HG02798 (cell line): ENCODE measurements around the gene DNAJC24.
"Not testable (repeated sequence)": the region's sequence is repeated elsewhere in the genome, so short reads cannot be mapped to it uniquely, and the experiment has no call there.

Experiments
- ATAC-seq: cut with Tn5 transposase; IDR thresholded peaks from one replicate; pipeline ENCODE4 v1.9.1; 2021; ENCODE audit warnings: mild to moderate bottlenecking; ENCODE audit not compliant: unreplicated experiment, poor library complexity

The DNAJC24 gene

DNA sequence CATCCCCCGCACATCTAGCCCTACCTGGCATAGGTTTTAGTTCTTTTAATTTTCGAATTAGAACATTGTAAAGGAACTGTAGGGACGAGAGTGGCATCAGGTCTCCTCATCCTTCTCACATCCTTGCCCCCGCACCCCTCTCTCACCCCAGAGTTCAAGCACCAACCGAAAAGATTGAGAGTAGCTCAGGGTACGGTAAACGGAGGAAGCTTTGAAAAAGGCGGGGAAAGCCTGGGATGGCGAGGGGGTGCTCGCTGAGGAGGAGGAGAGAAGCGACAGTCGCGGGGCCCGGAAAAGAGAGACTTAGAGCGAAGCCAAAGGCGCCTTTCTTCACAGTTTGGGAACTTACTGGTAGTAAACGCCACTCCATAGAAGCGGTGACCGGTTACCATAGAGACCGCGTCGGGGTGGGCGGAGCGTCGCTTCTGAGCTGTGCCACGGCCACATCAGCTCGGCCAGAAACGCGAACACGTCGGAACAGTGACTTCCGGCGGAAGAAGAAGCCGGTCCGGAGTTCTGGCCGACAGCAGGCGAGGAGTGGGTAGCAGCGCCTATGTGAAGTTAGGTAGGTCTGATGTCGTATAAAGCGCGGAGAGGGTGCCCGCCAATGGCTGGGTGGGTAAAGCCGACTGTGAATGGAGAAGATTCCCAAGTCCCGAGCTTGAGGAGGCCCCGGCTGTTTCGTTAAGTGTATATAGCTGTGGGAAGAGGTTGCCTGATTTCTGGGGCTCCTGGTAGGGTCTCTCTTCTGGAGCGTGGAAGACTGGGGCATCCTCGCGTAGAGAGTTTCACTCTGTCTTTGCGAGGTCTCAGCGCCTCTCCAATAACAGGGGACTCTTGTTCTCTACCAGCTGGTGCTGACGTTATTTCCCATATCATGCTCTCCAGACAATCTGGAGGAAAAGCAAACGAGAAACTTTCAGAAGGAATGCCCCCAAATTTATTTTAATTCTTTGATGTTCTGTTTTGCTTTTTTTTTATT lies at the start of gene DNAJC24, which contains the start of gene DCDC1:
Gene DNAJC24 (plus strand): TSS at position 513 of the 982 bp plus-strand sequence. CDS start 889 bp downstream, outside the sequence.
Gene DCDC1 (minus strand): TSS at position 392 of the 982 bp plus-strand sequence. CDS start 41,459 bp downstream, outside the sequence.
- peak; percentile 99 for ATAC-seq

DNA sequence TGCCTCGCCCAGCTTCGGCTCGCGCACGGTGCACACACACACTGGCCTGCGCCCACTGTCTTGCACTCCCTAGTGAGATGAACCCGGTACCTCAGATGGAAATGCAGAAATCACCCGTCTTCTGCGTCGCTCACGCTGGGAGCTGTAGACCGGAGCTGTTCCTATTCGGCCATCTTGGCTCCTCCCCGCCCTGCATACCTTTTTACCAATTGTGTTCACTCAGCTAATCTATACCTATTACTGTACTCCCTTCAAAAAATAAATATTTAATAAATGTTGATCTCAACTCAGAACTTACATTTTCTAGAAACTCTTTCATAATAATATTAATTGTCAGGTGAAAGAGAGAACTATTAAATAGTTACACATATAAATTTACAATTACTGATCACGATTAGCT lies 48.2 kb upstream of the DNAJC24 start:
- ATAC-seq: not testable (repeated sequence)

DNA sequence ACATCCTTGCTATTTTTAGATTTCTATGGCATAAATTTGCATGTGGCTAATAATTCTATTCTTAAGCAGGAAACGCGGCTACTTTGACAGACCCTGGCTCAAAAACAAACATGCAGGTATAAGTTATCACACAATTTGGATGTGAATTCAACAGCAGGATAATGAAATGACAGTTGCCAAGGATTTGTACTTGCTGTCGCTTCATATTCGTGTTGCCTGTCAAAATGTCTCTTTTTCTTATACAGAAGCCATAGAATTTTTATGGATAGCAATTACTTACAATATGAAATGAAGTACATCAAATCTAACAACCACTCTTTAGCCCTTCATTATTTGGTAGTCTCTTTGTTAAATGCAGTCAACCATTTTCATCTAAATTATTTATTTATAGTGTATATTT lies 46.5 kb upstream of the DNAJC24 start:
- no peak for ATAC-seq

DNA sequence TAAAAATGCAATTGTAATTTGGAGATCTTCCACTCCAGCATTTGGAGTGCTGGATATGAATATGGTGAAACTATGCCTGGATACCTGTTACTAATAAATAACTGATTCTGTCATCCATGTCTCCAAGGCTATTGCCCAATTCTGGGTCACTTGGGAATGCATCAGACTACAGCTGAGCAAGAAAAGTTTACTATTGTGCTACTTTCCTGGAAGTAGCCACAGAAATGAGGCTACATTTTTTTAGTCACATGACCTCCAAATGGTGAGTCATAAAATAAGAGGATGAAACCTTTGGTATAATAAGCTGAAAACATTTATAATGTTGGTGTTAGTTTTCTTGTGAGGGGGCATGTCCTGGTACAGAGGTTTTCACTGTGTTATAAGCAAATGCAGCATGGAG lies 44.5 kb upstream of the DNAJC24 start:
- ATAC-seq: no peak

GRCh38 chr11:31326470-31327148 lies 43.1 kb upstream of the DNAJC24 start:
- peak; percentile 76 for ATAC-seq

GRCh38 chr11:31327417-31327816 lies 42.2 kb upstream of the DNAJC24 start:
- ATAC-seq: no peak

DNA sequence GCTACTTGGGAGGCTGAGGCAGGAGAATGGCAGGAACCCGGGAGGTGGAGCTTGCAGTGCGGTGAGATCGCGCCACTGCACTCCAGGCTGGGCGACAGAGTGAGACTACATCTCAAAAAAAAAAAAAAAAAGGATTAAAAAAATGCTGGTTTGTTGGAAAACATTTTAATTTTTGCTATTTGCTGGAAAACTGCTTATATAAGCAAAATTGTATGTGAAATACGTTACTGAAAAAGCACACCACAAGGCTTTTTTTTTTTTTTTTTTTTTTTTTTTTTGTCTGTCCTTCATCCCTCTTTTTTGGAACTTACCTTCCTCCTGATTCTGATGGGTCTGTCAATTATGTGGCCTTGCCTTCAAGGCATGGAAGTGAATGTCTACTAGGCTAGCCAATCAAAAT lies 41.0 kb upstream of the DNAJC24 start:
- ATAC-seq: no peak

DNA sequence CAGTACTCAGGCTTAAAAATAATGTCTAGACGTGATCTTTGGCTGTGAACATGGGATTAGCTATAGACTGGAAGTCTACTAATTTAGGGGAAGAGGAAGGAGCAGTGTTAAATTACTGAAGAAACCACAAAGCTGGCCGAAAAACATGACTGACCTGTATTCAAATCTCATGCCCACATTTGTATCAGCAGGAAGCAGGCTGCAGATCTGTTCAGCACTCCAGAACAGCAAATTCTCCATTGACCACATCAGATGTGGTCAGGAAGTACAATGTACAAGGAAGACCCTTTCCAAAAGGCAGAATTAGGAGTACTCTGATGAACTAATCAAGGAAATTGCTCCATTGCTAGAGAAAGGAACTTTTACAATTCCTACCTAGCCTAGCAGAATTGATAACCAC lies 31.9 kb upstream of the DNAJC24 start:
- no peak for ATAC-seq

DNA sequence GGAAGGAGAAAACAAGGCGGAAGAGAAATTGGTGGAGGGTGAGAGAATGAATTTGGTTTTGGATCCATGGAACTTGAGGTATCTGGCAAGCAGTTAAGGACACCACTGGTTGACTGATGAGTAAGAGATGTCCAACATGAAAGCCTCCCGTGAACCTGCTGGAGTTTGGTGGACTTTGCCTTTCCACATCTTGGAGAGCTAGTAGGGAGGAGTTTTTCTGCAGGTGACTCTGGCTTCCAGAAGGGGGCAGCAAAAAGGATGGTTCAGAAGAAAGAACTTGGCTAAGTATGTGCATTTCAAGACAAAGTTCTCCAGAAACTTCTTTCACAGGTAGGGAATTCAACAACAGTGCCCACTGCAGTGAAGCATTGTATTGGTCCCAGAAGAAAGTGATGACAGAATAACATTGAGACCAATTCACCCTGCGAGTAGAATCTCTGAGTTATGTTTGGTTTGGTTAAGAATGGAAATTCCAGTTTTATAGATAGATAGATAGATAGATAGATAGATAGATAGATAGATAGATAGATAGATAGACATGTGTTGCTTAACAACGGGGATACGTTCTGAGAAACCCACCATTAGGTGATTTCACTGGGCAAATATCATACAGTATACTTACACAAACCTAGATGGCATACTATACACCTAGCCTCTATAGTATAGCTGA lies 28.6 kb upstream of the DNAJC24 start:
- ATAC-seq: peak; percentile 56

DNA sequence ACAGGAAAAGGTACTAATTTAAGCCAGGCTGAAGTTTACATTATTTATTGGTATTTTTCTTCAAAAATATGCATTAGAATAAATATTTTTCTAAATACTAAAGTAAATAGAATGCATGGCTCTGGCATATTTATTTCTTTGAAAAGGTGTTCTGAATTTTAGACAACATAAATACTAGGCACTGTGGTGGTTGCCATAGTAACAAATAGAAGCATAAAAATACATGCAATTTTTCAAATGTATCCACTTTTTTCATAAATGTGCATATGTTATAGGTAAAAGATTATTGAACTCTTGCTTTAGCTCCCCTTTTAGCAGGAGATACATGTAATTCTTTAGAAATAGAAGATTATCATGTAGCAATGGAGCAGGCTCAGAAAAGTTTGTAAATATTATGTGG lies 18.5 kb upstream of the DNAJC24 start:
- ATAC-seq: no peak

DNA sequence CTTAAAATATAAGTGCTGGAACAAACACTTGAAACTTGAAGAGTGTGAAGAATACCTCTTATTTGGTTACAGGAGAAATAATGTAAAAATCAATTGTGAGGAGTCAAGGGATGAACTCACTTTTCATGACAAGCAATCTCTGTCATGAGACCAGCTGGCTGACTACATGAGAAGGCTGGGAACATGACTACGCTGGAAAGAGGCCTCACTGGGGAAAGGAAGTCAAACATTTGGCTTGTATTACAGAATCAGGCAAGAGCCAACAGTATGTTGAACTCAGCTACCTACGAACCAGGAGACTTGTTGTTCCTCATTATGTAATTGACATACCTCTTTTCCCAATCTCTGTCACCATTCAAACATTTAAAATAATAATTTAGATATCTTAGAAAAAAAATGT lies 14.5 kb upstream of the DNAJC24 start:
- ATAC-seq: no peak

GRCh38 chr11:31355817-31356216 lies 13.8 kb upstream of the DNAJC24 start:
- ATAC-seq: no peak

DNA sequence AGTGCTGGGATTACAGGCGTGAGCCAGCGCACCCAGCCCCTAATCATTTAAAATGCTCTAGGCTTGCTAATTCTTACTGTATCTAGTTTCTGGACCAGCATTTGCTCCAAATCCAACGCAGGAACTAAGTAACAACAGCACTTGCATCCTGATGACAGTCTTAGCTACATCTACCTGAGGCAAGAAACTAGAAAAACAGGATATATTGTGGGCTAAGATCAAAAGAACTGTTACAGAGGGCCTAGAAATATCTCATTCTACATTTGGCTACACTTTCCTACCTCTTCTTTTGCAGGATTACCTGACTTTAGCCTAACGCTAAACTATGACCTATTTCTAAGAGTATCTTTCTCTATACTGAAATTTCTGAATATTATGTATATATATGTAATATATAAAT lies 7.9 kb upstream of the DNAJC24 start:
- no peak for ATAC-seq

- no peak for ATAC-seq
Observed at GRCh38 chr11:31366795-31367194, 2.9 kb upstream of the DNAJC24 start.

GRCh38 chr11:31375879-31376278 lies 6.2 kb downstream of the DNAJC24 start:
- ATAC-seq: no peak

DNA sequence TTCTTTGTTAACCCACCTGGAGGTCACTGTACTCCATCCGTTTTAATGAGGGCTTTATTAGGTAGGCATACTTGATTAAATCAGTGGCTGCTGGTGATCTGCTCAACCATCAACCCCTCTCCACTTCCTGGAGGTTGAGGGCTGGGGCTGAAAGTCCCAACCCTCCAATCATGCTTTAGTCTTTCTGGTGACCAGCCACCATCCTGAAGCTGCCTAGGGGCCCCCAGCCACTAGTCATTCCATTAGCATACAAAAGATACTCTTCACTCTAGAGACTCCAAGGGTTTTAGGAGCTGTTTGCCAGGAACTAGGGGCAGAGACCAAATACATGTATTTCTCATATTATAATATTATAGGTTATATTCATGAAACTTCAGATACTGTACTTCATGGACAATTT lies 13.5 kb downstream of the DNAJC24 start:
- no peak for ATAC-seq

DNA sequence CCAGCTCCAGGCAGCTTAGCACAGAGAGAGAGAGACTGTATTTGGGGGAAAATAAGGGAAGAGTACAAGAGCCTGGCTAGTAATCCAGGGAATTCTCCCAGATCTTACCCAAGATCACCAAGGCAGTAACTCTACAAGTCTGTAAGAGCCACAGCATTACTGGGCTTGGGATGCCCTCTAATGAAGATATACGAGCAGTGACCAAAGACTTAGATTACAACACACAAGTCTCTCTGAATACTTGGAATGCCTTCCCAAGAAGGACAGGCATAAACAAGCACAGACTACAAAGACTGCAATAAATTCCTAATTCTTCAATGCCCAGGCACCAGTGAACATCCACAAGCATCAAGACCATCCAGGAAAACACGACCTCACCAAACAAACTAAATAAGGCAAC lies 17.7 kb downstream of the DNAJC24 start:
- no peak for ATAC-seq

GRCh38 chr11:31397239-31397834 lies 27.7 kb downstream of the DNAJC24 start:
- ATAC-seq: peak; percentile 51

- no peak for ATAC-seq
Observed at GRCh38 chr11:31404614-31405013, 35.0 kb downstream of the DNAJC24 start.

DNA sequence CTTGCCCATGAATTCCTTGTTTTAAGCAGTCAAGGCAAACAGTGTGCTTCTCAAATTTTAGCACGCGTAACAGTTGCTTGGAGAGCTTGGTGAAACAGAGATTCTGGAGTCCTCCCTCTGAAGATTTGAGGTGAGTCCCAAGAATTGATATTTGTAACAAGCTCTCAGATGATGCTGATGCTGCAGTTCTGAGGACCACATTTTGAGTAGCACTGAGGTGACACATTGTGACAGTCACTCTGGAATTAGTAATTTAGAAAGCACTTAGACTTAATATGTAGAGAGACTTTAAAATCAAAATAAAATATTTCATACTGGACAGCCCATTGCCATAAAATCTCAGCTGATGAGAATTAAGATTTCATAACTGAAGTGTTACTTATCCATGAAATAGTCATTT lies 38.5 kb downstream of the DNAJC24 start:
- no peak for ATAC-seq
